H1 (cell line): ENCODE results near the gene SRPX. TPM values are rescaled to one million over a fixed set of nuclear protein-coding genes. Genes with fewer than 3 reads are reported as not detected.

Source experiments
- CTCF ChIA-PET: fragments of 300-600 bp; sonication (Branson Sonifier 250); formaldehyde crosslinking; loops from one replicate; lab custom pipeline; 2021; ENCODE audit not compliant: partially characterized antibody; lab: Charles Lee
- POLR2A ChIA-PET: fragments of 300-600 bp; sonication (Branson Sonifier 250); formaldehyde crosslinking; loops from one replicate; lab custom pipeline; 2021; ENCODE audit warnings: inconsistent platforms; ENCODE audit not compliant: partially characterized antibody; lab: Charles Lee
- DNase-seq, 2 experiments: peaks; one replicate each; pipeline versions ENCODE4 v3.0.0 to v3.0.0-alpha.2; 2010 to 2022; ENCODE audit warnings: low spot score in 2 of 2, low read depth in 1 of 2, mixed read lengths in 1 of 2
- FAIRE-seq: peaks from 2 replicates; lab custom pipeline; 2011; peaks lifted over from hg19 to GRCh38; lab: Jason Lieb, UNC
- H2AFZ ChIP-seq: 2 replicates; pipeline ENCODE4 v1.8.1; 2012; ENCODE audit warnings: low read length, inconsistent platforms
- H2AK5ac ChIP-seq: 2 replicates; pipeline ENCODE4 v1.6.1; 2013; ENCODE audit warnings: low read depth, low read length
- H2BK120ac ChIP-seq: replicated peaks from 2 replicates; pipeline ENCODE3; 2013; ENCODE audit warnings: low read depth, low read length, inconsistent platforms
- H2BK12ac ChIP-seq: 2 replicates; pipeline ENCODE4 v1.6.1; 2013; ENCODE audit warnings: low read depth, low read length
- H2BK15ac ChIP-seq: 2 replicates; pipeline ENCODE4 v1.6.1; 2013; ENCODE audit warnings: low read length
- H2BK20ac ChIP-seq: 2 replicates; pipeline ENCODE4 v1.6.1; 2013; ENCODE audit warnings: low read length
- H2BK5ac ChIP-seq: 2 replicates; pipeline ENCODE4 v1.6.1; 2013; ENCODE audit warnings: low read depth, low read length
- H3K14ac ChIP-seq: 2 replicates; pipeline ENCODE4 v1.6.1; 2013; ENCODE audit warnings: inconsistent platforms; ENCODE audit not compliant: insufficient read length
- H3K18ac ChIP-seq: 2 replicates; pipeline ENCODE4 v1.6.1; 2013; ENCODE audit warnings: low read length; ENCODE audit errors: extremely low read depth
- H3K23ac ChIP-seq: 2 replicates; pipeline ENCODE4 v1.6.1; 2013; ENCODE audit warnings: inconsistent platforms; ENCODE audit not compliant: insufficient read length
- H3K23me2 ChIP-seq: 2 replicates; pipeline ENCODE4 v1.6.1; 2013; ENCODE audit warnings: low read depth, low read length
- H3K27ac ChIP-seq: 2 replicates; pipeline ENCODE4 v1.6.1; 2011; ENCODE audit warnings: low read depth, low read length, inconsistent platforms
- H3K27me3 ChIP-seq, 4 experiments: replicated peaks in 1 of 4; 1 replicate in 1 of 4; 2 replicates in 3 of 4; pipeline versions ENCODE4 v1.6.1 to v1.8.1; 2011 to 2013; ENCODE audit warnings: low read length in 3 of 4, mild to moderate bottlenecking in 3 of 4, inconsistent platforms in 2 of 4, mixed read lengths in 2 of 4, moderate library complexity in 1 of 4; ENCODE audit not compliant: control insufficient read depth in 3 of 4, insufficient read depth in 3 of 4; ENCODE audit errors: extremely low read depth in 1 of 4
- H3K36me3 ChIP-seq, 4 experiments: 2 replicates each; pipeline versions ENCODE4 v1.6.1 to v1.8.1; 2011 to 2013; ENCODE audit warnings: mild to moderate bottlenecking in 4 of 4, low read length in 3 of 4, moderate library complexity in 2 of 4, control low read depth in 1 of 4, inconsistent platforms in 1 of 4; ENCODE audit not compliant: insufficient read depth in 4 of 4, control insufficient read depth in 2 of 4
- H3K4ac ChIP-seq: replicated peaks from 2 replicates; pipeline ENCODE3; 2013; ENCODE audit warnings: low read length, low read depth, mixed read lengths, inconsistent platforms; ENCODE audit not compliant: insufficient read length
- H3K4me1 ChIP-seq, 4 experiments: replicated peaks in 1 of 4; 1 replicate in 1 of 4; 2 replicates in 3 of 4; pipeline versions ENCODE4 v1.6.1 to v1.8.1; 2011 to 2013; ENCODE audit warnings: low read length in 3 of 4, inconsistent platforms in 2 of 4, mixed read lengths in 1 of 4; ENCODE audit not compliant: insufficient read depth in 4 of 4, control insufficient read depth in 3 of 4
- H3K4me2 ChIP-seq, 2 experiments: 2 replicates each; pipeline versions ENCODE4 v1.6.1 to v1.8.1; 2011 to 2013; ENCODE audit warnings: low read depth in 2 of 2, low read length in 2 of 2, control low read depth in 1 of 2, inconsistent platforms in 1 of 2, mild to moderate bottlenecking in 1 of 2; ENCODE audit not compliant: insufficient read depth in 1 of 2
- H3K4me3 ChIP-seq, 4 experiments: fragments of 200-600, 300-600 bp in 1 of 4; sonication (generic), shearing (Covaris generic), sonication (Bioruptor Twin) in 1 of 4; 2 replicates each; pipeline versions ENCODE4 v1.5.1 to v1.8.1; 2011 to 2016; ENCODE audit warnings: low read length in 4 of 4, low read depth in 3 of 4, control low read depth in 2 of 4, inconsistent platforms in 2 of 4, mild to moderate bottlenecking in 2 of 4, mixed read lengths in 1 of 4, moderate library complexity in 1 of 4; ENCODE audit not compliant: insufficient read depth in 2 of 4; ENCODE audit errors: extremely low read depth in 1 of 4
- H3K56ac ChIP-seq: replicated peaks from 2 replicates; pipeline ENCODE3; 2013; ENCODE audit warnings: low read depth, mild to moderate bottlenecking, mixed read lengths, low read length, inconsistent platforms; ENCODE audit not compliant: insufficient read length
- H3K79me1 ChIP-seq: 2 replicates; pipeline ENCODE4 v1.6.1; 2013; ENCODE audit warnings: low read depth, low read length, control low read depth
- H3K79me2 ChIP-seq, 2 experiments: 2 replicates each; pipeline versions ENCODE4 v1.6.1 to v1.8.1; 2012 to 2013; ENCODE audit warnings: low read length in 2 of 2, mild to moderate bottlenecking in 2 of 2, inconsistent platforms in 1 of 2; ENCODE audit not compliant: insufficient read depth in 2 of 2, control insufficient read depth in 1 of 2
- H3K9ac ChIP-seq, 4 experiments: replicated peaks in 1 of 4; 1 replicate in 1 of 4; 2 replicates in 3 of 4; pipeline versions ENCODE4 v1.6.1 to v1.8.1; 2011 to 2013; ENCODE audit warnings: low read depth in 3 of 4, low read length in 3 of 4, control low read depth in 2 of 4, mild to moderate bottlenecking in 2 of 4, moderate library complexity in 2 of 4, inconsistent platforms in 1 of 4; ENCODE audit errors: extremely low read depth in 1 of 4
- H3K9me3 ChIP-seq, 2 experiments: 2 replicates each; pipeline versions ENCODE4 v1.6.1 to v1.8.1; 2012 to 2013; ENCODE audit warnings: mild to moderate bottlenecking in 2 of 2, moderate library complexity in 2 of 2, control low read depth in 1 of 2, inconsistent platforms in 1 of 2, low read depth in 1 of 2, low read length in 1 of 2, mixed read lengths in 1 of 2; ENCODE audit not compliant: insufficient read depth in 2 of 2
- H4K20me1 ChIP-seq, 2 experiments: replicated peaks in 1 of 2; 2 replicates each; pipeline versions ENCODE3 to v1.8.1; 2011 to 2013; ENCODE audit warnings: inconsistent platforms in 2 of 2, low read length in 2 of 2, mild to moderate bottlenecking in 1 of 2; ENCODE audit not compliant: insufficient read depth in 2 of 2, control insufficient read depth in 1 of 2
- H4K5ac ChIP-seq: 2 replicates; pipeline ENCODE4 v1.6.1; 2013; ENCODE audit warnings: low read length, low read depth, mixed read lengths, inconsistent platforms; ENCODE audit not compliant: insufficient read length
- H4K8ac ChIP-seq: 2 replicates; pipeline ENCODE4 v1.8.0; 2013; ENCODE audit warnings: mild to moderate bottlenecking, moderate library complexity, low read length, inconsistent platforms; ENCODE audit not compliant: insufficient read depth; ENCODE audit errors: extremely low read depth
- H4K91ac ChIP-seq: replicated peaks from 2 replicates; pipeline ENCODE3; 2013; ENCODE audit warnings: low read length, mixed read lengths, inconsistent platforms; ENCODE audit not compliant: insufficient read length
- BRCA1 ChIP-seq: IDR thresholded peaks from 2 replicates; pipeline ENCODE4 v1.6.1; 2012; ENCODE audit warnings: low read depth, low read length, improper control_type of control experiment
- CHD1 ChIP-seq: IDR thresholded peaks from 2 replicates; pipeline ENCODE4 v1.6.1; 2012; ENCODE audit warnings: low read depth, low read length, improper control_type of control experiment
- HDAC2 ChIP-seq, 2 experiments: fragments of 300-600 bp in 1 of 2; sonication (generic) in 1 of 2; IDR thresholded peaks; 2 replicates each; pipeline ENCODE4 v1.6.1; 2011 to 2012; ENCODE audit warnings: low read depth in 2 of 2, low read length in 2 of 2, mild to moderate bottlenecking in 2 of 2, moderate library complexity in 2 of 2, borderline replicate concordance in 1 of 2, inconsistent platforms in 1 of 2
- KDM4A ChIP-seq: IDR thresholded peaks from one replicate; pipeline ENCODE4 v1.7.1; 2012; ENCODE audit warnings: low read depth, mild to moderate bottlenecking, moderate library complexity, low read length, inconsistent platforms; ENCODE audit not compliant: severe bottlenecking
- KDM5A ChIP-seq: fragments of 200-600 bp; IDR thresholded peaks from 2 replicates; pipeline ENCODE4 v1.7.1; 2012; ENCODE audit warnings: mild to moderate bottlenecking, low read length, inconsistent platforms, mixed read lengths
- MAX ChIP-seq: IDR thresholded peaks from 2 replicates; pipeline ENCODE4 v1.6.1; 2012; ENCODE audit warnings: inconsistent platforms
- NANOG ChIP-seq: IDR thresholded peaks from 2 replicates; pipeline ENCODE4 v1.6.1; 2011; ENCODE audit warnings: low read length, low read depth, mild to moderate bottlenecking, inconsistent platforms; ENCODE audit not compliant: insufficient read depth, poor library complexity, severe bottlenecking
- POLR2AphosphoS5 ChIP-seq: IDR thresholded peaks from 2 replicates; pipeline ENCODE4 v1.6.1; 2011; ENCODE audit warnings: low read depth, low read length
- RFX5 ChIP-seq: IDR thresholded peaks from 2 replicates; pipeline ENCODE4 v1.6.1; 2011; ENCODE audit warnings: low read depth, low read length, improper control_type of control experiment, borderline replicate concordance
- TAF7 ChIP-seq: optimal IDR thresholded peaks from 2 replicates; pipeline ENCODE3; 2011; ENCODE audit warnings: low read depth, mild to moderate bottlenecking, inconsistent platforms, low read length, moderate library complexity, borderline replicate concordance
- TCF12 ChIP-seq: IDR thresholded peaks from 2 replicates; pipeline ENCODE4 v1.6.1; 2011; ENCODE audit warnings: low read depth, mild to moderate bottlenecking, low read length
- TEAD4 ChIP-seq: IDR thresholded peaks from 2 replicates; pipeline ENCODE4 v1.6.1; 2012; ENCODE audit warnings: low read depth, low read length, inconsistent platforms, mixed read lengths
- polyA plus RNA-seq, 7 experiments: library from polyadenylated mRNA; depleted of rRNA in 3 of 7; stranded (reverse) in 5 of 7; unstranded in 2 of 7; fragments of >200 nt in 5 of 7; fragments of 200-250 nt in 2 of 7; gene quantifications; 1 replicate in 5 of 7; 2 replicates in 1 of 7; 4 replicates in 1 of 7; pipeline versions ENCODE4 v1.2.1 to v1.2.3, GENCODE V29; 2011 to 2013; ENCODE audit warnings: missing spikeins in 2 of 7, mixed read lengths in 2 of 7
- total RNA-seq: library from RNA; stranded (reverse); fragmentation: NEBNext Ultra II Directional; extraction: Animal tissue kit (Norgen Biotek cat#: 25700); gene quantifications from 2 replicates; pipeline ENCODE4 v1.2.1, GENCODE V29; 2021
- TF ChIP-seq, protein P1 (sequence below), 3 experiments: IDR thresholded peaks; 1 replicate in 2 of 3; 2 replicates in 1 of 3; pipeline versions ENCODE4 v1.5.1 to v1.6.1; 2011; ENCODE audit warnings: low read length in 3 of 3, mild to moderate bottlenecking in 3 of 3, inconsistent platforms in 2 of 3, low read depth in 1 of 3, moderate library complexity in 1 of 3; ENCODE audit not compliant: insufficient read depth in 1 of 3; ENCODE audit errors: control extremely low read depth in 1 of 3

Gene SRPX
- total and polyA plus RNA-seq, 2 of the 8 experiments (the other 6 are each of a cell fraction or from before 2014, with no cell fraction given): 7.6 to 10.4 TPM

GRCh38 chrX:38099688-38100087, 121.0 kb downstream of the SRPX start:
- H3K14ac ChIP-seq: no peak overlapping the region
- H3K23ac ChIP-seq: no peak overlapping the region
- no peaks in the 10 kb centered on the region for H3K79me2 ChIP-seq
- DNase-seq (no peak), FAIRE-seq (no peak)
- H2AK5ac ChIP-seq: no peak overlapping the region
- H2BK5ac ChIP-seq: no peak overlapping the region
- H3K4ac ChIP-seq: no peak overlapping the region
- H3K4me2 ChIP-seq: no peak overlapping the region
- H3K4me3 ChIP-seq: no peak overlapping the region
- no peak overlapping the region for H2BK12ac ChIP-seq
- H2BK120ac ChIP-seq: no peak overlapping the region
- CTCF ChIA-PET: no interaction called here
- POLR2A ChIA-PET: no interaction called here
- no peaks in the 10 kb centered on the region for H3K36me3 ChIP-seq
- H2BK20ac ChIP-seq: no peak overlapping the region
- H4K91ac ChIP-seq: no peak overlapping the region
- H2AFZ ChIP-seq: no peak overlapping the region
- no peaks in the 10 kb centered on the region for H3K4me1 ChIP-seq
- no peak overlapping the region for H3K27ac ChIP-seq
- H4K5ac ChIP-seq: no peak overlapping the region
- H3K9me3 ChIP-seq: no peaks in the 10 kb centered on the region
- H3K27me3 ChIP-seq: no peaks in the 10 kb centered on the region
- no peak overlapping the region for H4K8ac ChIP-seq
- no peak overlapping the region for H3K18ac ChIP-seq
- H3K23me2 ChIP-seq: no peaks in the 10 kb centered on the region
- no peak overlapping the region for H3K9ac ChIP-seq
- H4K20me1 ChIP-seq: no peaks in the 10 kb centered on the region
- H3K79me1 ChIP-seq: no peaks in the 10 kb centered on the region
- no peak overlapping the region for H3K56ac ChIP-seq
- H2BK15ac ChIP-seq: no peak overlapping the region
- TF ChIP-seq HDAC2 (IDR thresholded peaks at IDR 0.05; ENCODE audit: borderline replicate concordance in 1 of 2, low read depth in 2 of 2, low read length in 2 of 2): no peak
- no peak for TF ChIP-seq RFX5
- TF ChIP-seq BRCA1: no peak
- TF ChIP-seq TCF12: no peak
- no peak for TF ChIP-seq NANOG
- TF ChIP-seq, protein P1, sequence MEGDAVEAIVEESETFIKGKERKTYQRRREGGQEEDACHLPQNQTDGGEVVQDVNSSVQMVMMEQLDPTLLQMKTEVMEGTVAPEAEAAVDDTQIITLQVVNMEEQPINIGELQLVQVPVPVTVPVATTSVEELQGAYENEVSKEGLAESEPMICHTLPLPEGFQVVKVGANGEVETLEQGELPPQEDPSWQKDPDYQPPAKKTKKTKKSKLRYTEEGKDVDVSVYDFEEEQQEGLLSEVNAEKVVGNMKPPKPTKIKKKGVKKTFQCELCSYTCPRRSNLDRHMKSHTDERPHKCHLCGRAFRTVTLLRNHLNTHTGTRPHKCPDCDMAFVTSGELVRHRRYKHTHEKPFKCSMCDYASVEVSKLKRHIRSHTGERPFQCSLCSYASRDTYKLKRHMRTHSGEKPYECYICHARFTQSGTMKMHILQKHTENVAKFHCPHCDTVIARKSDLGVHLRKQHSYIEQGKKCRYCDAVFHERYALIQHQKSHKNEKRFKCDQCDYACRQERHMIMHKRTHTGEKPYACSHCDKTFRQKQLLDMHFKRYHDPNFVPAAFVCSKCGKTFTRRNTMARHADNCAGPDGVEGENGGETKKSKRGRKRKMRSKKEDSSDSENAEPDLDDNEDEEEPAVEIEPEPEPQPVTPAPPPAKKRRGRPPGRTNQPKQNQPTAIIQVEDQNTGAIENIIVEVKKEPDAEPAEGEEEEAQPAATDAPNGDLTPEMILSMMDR (IDR thresholded peaks at IDR 0.05; ENCODE audit: control extremely low read depth in 1 of 3, insufficient read depth in 1 of 3, low read depth in 1 of 3, low read length in 3 of 3): no peak
- no peak for TF ChIP-seq KDM5A
- no peak for TF ChIP-seq TEAD4
- no peak for TF ChIP-seq KDM4A
- no peak for TF ChIP-seq POLR2AphosphoS5
- no peak for TF ChIP-seq MAX
- no peak for TF ChIP-seq TAF7
- no peak for TF ChIP-seq CHD1
